Thyroid gland (tissue), 4 donors: Measurements from ENCODE around the gene FOSL1.

ENCODE experiments used
- CTCF ChIP-seq, 6 experiments: fragments of 200-600 bp in 3 of 6; fragments of 450-650 bp in 3 of 6; sonication (generic) in 3 of 6; IDR thresholded peaks; one replicate each; pipeline ENCODE4 v1.5.1; 2016 to 2019; ENCODE audit warnings: antibody characterized with exemption in 6 of 6, mild to moderate bottlenecking in 2 of 6, inconsistent platforms in 1 of 6, moderate library complexity in 1 of 6
- POLR2A ChIP-seq, 2 donors: fragments of 450-650 bp; IDR thresholded peaks; one replicate each; pipeline ENCODE4 v1.6.1; 2017; ENCODE audit warnings: antibody characterized with exemption in 2 of 2, mild to moderate bottlenecking in 2 of 2, moderate library complexity in 1 of 2

DNA sequence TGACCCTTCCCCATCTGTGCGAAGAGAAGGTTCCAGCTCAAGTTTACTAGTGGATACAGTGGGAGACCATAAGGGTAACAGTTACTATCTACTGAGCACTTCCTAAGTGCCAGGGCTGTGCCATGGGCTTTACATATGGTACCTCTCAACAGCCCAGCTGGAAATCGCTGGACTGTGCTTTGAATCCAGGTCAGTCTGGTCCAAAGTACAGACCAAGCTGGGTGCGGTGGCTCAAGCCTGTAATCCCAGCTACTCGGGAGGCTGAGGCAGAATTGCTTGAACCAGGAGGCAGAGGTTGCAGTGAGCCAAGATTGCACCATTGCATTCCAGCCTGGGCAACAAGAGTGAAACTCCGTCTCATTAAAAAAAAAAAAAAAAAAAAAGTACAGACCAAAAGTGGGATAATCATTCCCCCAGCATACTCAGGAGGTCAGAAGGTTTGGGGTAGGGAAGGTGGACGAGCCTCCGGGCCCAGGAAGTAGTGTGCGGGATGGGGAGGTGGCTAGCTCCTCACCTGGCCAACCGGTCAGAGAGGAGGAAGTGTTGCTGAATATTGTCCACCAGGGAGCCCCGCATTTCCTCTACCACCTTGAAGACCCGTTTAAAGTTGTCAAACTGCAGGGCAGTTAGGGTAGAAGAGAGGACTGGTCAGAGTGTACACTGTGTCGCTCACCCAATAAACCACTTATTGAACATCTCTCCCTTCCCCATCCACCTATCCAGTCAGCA lies 14.2 kb downstream of the FOSL1 start:
- TF ChIP-seq CTCF (IDR thresholded peaks at IDR 0.05), result no peak
- no peak for TF ChIP-seq POLR2A (IDR thresholded peaks at IDR 0.05)
